ENCODE measurements around the gene KHDC1.
"Not testable (repeated sequence)": the region's sequence is repeated elsewhere in the genome, so short reads cannot be mapped to it uniquely, and the experiment has no call there.

DNA sequence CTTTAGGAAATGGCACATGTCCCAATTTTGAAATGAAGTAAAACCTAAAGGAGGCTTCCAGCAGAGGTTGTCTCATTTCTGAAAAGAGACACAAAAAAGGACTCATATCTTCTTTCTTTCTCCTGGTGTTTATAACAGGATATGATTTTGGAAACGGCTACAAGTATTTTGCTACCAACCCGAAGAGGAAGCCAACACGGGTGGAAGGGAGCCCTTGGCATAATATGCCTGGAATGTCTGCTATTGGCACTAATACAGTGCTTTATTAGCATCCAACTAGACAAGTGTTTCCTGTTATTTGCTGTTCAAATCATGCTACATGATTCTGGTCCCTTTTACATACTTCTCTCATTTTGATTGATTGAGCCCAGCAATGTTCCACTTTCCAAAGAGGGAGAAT is 29.0 kb downstream of the KHDC1 start:
- TF ChIP-seq, protein P1, sequence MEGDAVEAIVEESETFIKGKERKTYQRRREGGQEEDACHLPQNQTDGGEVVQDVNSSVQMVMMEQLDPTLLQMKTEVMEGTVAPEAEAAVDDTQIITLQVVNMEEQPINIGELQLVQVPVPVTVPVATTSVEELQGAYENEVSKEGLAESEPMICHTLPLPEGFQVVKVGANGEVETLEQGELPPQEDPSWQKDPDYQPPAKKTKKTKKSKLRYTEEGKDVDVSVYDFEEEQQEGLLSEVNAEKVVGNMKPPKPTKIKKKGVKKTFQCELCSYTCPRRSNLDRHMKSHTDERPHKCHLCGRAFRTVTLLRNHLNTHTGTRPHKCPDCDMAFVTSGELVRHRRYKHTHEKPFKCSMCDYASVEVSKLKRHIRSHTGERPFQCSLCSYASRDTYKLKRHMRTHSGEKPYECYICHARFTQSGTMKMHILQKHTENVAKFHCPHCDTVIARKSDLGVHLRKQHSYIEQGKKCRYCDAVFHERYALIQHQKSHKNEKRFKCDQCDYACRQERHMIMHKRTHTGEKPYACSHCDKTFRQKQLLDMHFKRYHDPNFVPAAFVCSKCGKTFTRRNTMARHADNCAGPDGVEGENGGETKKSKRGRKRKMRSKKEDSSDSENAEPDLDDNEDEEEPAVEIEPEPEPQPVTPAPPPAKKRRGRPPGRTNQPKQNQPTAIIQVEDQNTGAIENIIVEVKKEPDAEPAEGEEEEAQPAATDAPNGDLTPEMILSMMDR (IDR thresholded peaks at IDR 0.05), result not testable (repeated sequence)
- TF ChIP-seq POLR2AphosphoS5 (IDR thresholded peaks at IDR 0.05), result not testable (repeated sequence)
